ENCODE results near the gene GLA. TPM values are rescaled to one million over a fixed set of nuclear protein-coding genes. Genes with fewer than 3 reads are reported as not detected.

GLA gene
- total and polyA plus RNA-seq, 4 donors, result 9.5 to 16.3 (median 13.2) TPM

DNA sequence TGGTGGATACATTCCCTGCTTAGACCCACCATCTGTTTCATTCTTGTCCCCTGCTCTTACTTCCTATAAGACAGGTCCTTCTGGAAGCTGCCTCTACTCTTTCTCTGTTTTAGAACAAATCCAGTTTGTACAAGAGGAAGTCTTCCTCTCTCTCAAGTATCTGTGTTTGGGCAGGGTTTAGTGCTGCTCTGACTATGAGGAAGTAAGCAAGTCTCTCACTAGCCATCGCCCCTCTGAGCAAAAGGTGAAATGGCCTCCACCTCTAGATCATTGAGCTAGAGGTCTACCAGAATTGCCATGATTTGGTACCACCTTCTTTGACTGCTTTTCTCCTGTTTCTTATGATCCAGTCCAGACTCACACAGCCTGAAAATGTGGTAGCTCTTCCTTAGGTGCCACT is 30.2 kb downstream of the GLA start:
- DNase-seq (ENCODE audit: low spot score), result no peak
- Histone ChIP-seq H3K4me3 (ENCODE audit: low read depth in 1 of 3, low read length in 3 of 3) (no peak overlapping the region), H3K4me1 (ENCODE audit: control insufficient read depth in 4 of 4, insufficient read depth in 4 of 4, low read length in 3 of 4) (no peaks in the 10 kb centered on the region), H3K36me3 (ENCODE audit: control insufficient read depth in 4 of 4, insufficient read depth in 3 of 4, low read depth in 1 of 4, low read length in 3 of 4) (no peaks in the 10 kb centered on the region), H3K9ac (ENCODE audit: low read depth in 1 of 2, low read length in 2 of 2) (no peak overlapping the region), H3K9me3 (ENCODE audit: control insufficient read depth in 4 of 4, low read length in 3 of 4) (no peaks in the 10 kb centered on the region), H3K27ac (ENCODE audit: low read depth in 1 of 2, low read length in 2 of 2) (no peak overlapping the region), H3K27me3 (ENCODE audit: control insufficient read depth in 4 of 4, insufficient read depth in 4 of 4, low read length in 3 of 4) (no peaks in the 10 kb centered on the region)
- WGBS, result 64% methylated on average over 1 of the region's 1 CpG
- TF ChIP-seq SP1 (IDR thresholded peaks at IDR 0.05) (no peak), JUND (IDR thresholded peaks at IDR 0.05) (no peak), HNF4G (IDR thresholded peaks at IDR 0.05) (no peak), FOXA1 (IDR thresholded peaks at IDR 0.05) (no peak), RXRA (IDR thresholded peaks at IDR 0.05) (no peak), RAD21 (IDR thresholded peaks at IDR 0.05) (no peak), EGR1 (IDR thresholded peaks at IDR 0.05; ENCODE audit: low read depth in 2 of 2) (no peak), YY1 (IDR thresholded peaks at IDR 0.05) (no peak)
- TF ChIP-seq, protein P1, sequence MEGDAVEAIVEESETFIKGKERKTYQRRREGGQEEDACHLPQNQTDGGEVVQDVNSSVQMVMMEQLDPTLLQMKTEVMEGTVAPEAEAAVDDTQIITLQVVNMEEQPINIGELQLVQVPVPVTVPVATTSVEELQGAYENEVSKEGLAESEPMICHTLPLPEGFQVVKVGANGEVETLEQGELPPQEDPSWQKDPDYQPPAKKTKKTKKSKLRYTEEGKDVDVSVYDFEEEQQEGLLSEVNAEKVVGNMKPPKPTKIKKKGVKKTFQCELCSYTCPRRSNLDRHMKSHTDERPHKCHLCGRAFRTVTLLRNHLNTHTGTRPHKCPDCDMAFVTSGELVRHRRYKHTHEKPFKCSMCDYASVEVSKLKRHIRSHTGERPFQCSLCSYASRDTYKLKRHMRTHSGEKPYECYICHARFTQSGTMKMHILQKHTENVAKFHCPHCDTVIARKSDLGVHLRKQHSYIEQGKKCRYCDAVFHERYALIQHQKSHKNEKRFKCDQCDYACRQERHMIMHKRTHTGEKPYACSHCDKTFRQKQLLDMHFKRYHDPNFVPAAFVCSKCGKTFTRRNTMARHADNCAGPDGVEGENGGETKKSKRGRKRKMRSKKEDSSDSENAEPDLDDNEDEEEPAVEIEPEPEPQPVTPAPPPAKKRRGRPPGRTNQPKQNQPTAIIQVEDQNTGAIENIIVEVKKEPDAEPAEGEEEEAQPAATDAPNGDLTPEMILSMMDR (IDR thresholded peaks at IDR 0.05; ENCODE audit: low read depth, low read length, missing input control), result no peak
- TF ChIP-seq, protein P2, sequence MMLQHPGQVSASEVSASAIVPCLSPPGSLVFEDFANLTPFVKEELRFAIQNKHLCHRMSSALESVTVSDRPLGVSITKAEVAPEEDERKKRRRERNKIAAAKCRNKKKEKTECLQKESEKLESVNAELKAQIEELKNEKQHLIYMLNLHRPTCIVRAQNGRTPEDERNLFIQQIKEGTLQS (IDR thresholded peaks at IDR 0.05), result no peak
- TF ChIP-seq, protein P3, sequence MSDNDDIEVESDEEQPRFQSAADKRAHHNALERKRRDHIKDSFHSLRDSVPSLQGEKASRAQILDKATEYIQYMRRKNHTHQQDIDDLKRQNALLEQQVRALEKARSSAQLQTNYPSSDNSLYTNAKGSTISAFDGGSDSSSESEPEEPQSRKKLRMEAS (IDR thresholded peaks at IDR 0.05), result no peak
- TF ChIP-seq, protein P4, sequence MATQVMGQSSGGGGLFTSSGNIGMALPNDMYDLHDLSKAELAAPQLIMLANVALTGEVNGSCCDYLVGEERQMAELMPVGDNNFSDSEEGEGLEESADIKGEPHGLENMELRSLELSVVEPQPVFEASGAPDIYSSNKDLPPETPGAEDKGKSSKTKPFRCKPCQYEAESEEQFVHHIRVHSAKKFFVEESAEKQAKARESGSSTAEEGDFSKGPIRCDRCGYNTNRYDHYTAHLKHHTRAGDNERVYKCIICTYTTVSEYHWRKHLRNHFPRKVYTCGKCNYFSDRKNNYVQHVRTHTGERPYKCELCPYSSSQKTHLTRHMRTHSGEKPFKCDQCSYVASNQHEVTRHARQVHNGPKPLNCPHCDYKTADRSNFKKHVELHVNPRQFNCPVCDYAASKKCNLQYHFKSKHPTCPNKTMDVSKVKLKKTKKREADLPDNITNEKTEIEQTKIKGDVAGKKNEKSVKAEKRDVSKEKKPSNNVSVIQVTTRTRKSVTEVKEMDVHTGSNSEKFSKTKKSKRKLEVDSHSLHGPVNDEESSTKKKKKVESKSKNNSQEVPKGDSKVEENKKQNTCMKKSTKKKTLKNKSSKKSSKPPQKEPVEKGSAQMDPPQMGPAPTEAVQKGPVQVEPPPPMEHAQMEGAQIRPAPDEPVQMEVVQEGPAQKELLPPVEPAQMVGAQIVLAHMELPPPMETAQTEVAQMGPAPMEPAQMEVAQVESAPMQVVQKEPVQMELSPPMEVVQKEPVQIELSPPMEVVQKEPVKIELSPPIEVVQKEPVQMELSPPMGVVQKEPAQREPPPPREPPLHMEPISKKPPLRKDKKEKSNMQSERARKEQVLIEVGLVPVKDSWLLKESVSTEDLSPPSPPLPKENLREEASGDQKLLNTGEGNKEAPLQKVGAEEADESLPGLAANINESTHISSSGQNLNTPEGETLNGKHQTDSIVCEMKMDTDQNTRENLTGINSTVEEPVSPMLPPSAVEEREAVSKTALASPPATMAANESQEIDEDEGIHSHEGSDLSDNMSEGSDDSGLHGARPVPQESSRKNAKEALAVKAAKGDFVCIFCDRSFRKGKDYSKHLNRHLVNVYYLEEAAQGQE (IDR thresholded peaks at IDR 0.05), result no peak

DNA sequence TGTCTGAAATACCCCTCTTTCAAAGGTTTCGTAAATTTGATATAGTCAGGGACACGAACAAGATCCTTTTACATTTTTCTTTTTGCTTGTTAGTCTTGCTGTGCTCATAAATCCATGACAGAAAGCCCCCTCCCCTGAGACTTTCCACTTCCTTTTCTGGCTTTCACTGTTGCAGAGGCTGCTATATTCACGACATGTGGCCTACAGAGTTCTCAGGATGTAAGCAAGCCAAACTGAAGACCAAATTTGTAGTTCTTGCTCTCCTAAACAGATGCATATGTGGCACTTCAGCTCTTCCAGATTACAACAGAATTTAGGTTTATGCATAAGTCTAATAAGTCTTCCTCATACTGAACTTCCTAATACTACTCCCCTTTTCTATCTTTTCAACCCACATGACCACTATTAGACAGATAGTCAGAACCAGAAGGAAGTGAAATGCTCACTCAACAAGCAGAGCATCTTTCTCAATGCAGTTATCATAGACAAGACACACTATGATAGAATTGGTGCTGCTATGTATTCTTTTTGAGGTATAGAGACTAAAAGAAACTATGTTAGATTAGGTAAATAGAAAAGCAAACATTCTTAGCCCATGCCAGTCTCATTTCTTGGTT is 36.7 kb downstream of the GLA start:
- DNase-seq (ENCODE audit: low spot score), result no peak
- WGBS, result 73% methylated on average over 3 of the region's 3 CpGs

DNA sequence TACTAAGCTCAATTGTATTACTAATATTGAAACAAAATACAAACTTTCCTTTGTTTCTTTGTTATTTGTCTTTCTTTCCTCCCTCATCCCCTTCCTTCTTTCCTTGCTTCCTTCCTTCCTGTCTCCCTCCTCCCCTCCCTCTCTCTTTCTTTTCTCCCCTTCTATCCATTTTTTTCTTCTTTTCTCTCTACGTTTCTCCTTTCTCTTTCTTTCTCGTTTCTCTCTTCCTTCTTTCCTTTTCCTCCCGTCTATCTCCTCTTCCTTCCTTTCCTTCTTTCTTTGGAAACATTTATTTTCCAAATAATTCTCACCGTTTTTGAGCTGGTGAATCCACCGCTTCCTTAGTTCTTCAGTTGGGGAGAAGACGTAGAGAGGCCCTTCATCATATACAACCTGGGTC is 38.0 kb downstream of the GLA start:
- Histone ChIP-seq H3K4me1 (ENCODE audit: control insufficient read depth in 4 of 4, insufficient read depth in 4 of 4, low read length in 3 of 4) (no peaks in the 10 kb centered on the region), H3K27ac (ENCODE audit: low read depth in 1 of 2, low read length in 2 of 2) (no peak overlapping the region), H3K9ac (ENCODE audit: low read depth in 1 of 2, low read length in 2 of 2) (no peak overlapping the region), H3K27me3 (ENCODE audit: control insufficient read depth in 4 of 4, insufficient read depth in 4 of 4, low read length in 3 of 4) (no peaks in the 10 kb centered on the region), H3K36me3 (ENCODE audit: control insufficient read depth in 4 of 4, insufficient read depth in 3 of 4, low read depth in 1 of 4, low read length in 3 of 4) (no peaks in the 10 kb centered on the region), H3K4me3 (ENCODE audit: low read depth in 1 of 3, low read length in 3 of 3) (no peak overlapping the region), H3K9me3 (ENCODE audit: control insufficient read depth in 4 of 4, low read length in 3 of 4) (no peaks in the 10 kb centered on the region)
- no peak for DNase-seq (ENCODE audit: low spot score)
- TF ChIP-seq EGR1 (IDR thresholded peaks at IDR 0.05; ENCODE audit: low read depth in 2 of 2), result no peak
- no peak for TF ChIP-seq TAF1 (conservative IDR thresholded peaks at IDR 0.05)
- no peak for TF ChIP-seq NR2F2 (IDR thresholded peaks at IDR 0.05)
- no peak for TF ChIP-seq YY1 (IDR thresholded peaks at IDR 0.05)
- TF ChIP-seq, protein P5, sequence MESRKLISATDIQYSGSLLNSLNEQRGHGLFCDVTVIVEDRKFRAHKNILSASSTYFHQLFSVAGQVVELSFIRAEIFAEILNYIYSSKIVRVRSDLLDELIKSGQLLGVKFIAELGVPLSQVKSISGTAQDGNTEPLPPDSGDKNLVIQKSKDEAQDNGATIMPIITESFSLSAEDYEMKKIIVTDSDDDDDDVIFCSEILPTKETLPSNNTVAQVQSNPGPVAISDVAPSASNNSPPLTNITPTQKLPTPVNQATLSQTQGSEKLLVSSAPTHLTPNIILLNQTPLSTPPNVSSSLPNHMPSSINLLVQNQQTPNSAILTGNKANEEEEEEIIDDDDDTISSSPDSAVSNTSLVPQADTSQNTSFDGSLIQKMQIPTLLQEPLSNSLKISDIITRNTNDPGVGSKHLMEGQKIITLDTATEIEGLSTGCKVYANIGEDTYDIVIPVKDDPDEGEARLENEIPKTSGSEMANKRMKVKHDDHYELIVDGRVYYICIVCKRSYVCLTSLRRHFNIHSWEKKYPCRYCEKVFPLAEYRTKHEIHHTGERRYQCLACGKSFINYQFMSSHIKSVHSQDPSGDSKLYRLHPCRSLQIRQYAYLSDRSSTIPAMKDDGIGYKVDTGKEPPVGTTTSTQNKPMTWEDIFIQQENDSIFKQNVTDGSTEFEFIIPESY (IDR thresholded peaks at IDR 0.05), result no peak
- TF ChIP-seq, protein P2 (IDR thresholded peaks at IDR 0.05), result no peak
- TF ChIP-seq FOXA1 (IDR thresholded peaks at IDR 0.05), result no peak
- TF ChIP-seq SP1 (IDR thresholded peaks at IDR 0.05), result no peak
- no peak for TF ChIP-seq FOXA2 (IDR thresholded peaks at IDR 0.05)
- TF ChIP-seq HNF4G (IDR thresholded peaks at IDR 0.05), result no peak
- TF ChIP-seq, protein P1 (IDR thresholded peaks at IDR 0.05; ENCODE audit: low read depth, low read length, missing input control), result no peak
- WGBS, result 73% methylated on average over 6 of the region's 6 CpGs

More for the DNA sequence above, 36.7 kb downstream of the GLA start:
- Histone ChIP-seq H3K9ac (ENCODE audit: low read depth in 1 of 2, low read length in 2 of 2) (no peak overlapping the region), H3K4me3 (ENCODE audit: low read depth in 1 of 3, low read length in 3 of 3) (no peak overlapping the region), H3K27me3 (ENCODE audit: control insufficient read depth in 4 of 4, insufficient read depth in 4 of 4, low read length in 3 of 4) (no peaks in the 10 kb centered on the region), H3K36me3 (ENCODE audit: control insufficient read depth in 4 of 4, insufficient read depth in 3 of 4, low read depth in 1 of 4, low read length in 3 of 4) (no peaks in the 10 kb centered on the region), H3K9me3 (ENCODE audit: control insufficient read depth in 4 of 4, low read length in 3 of 4) (no peaks in the 10 kb centered on the region), H3K4me1 (ENCODE audit: control insufficient read depth in 4 of 4, insufficient read depth in 4 of 4, low read length in 3 of 4) (no peaks in the 10 kb centered on the region), H3K27ac (ENCODE audit: low read depth in 1 of 2, low read length in 2 of 2) (no peak overlapping the region)
- TF ChIP-seq NR2F2 (IDR thresholded peaks at IDR 0.05), result no peak

Measured in liver (tissue), 9 donors.